Fibroblast of villous mesenchyme (primary cell): ENCODE results near the gene PWP1. TPM values are rescaled to one million over a fixed set of nuclear protein-coding genes. Genes with fewer than 3 reads are reported as not detected.
"Not testable (repeated sequence)": the region's sequence is repeated elsewhere in the genome, so short reads cannot be mapped to it uniquely, and the experiment has no call there.

Experiments
- DNase-seq: peaks from one replicate; pipeline ENCODE4 v3.0.0-alpha.2; 2010; ENCODE audit warnings: low read depth
- H3K4me3 ChIP-seq: 2 replicates; pipeline ENCODE4 v1.5.1; 2011; ENCODE audit warnings: low read depth, mild to moderate bottlenecking, low read length
- CTCF ChIP-seq: IDR thresholded peaks from 2 replicates; pipeline ENCODE4 v1.5.1; 2012; ENCODE audit warnings: low read depth, mild to moderate bottlenecking, low read length; ENCODE audit not compliant: insufficient read depth
- total RNA-seq: library from RNA; depleted of rRNA; stranded (reverse); fragments of >200 nt; gene quantifications from 2 replicates; pipeline ENCODE4 v1.2.3, GENCODE V29; 2012

The PWP1 gene
- total RNA-seq, 1 donor: 68.7 TPM

DNA sequence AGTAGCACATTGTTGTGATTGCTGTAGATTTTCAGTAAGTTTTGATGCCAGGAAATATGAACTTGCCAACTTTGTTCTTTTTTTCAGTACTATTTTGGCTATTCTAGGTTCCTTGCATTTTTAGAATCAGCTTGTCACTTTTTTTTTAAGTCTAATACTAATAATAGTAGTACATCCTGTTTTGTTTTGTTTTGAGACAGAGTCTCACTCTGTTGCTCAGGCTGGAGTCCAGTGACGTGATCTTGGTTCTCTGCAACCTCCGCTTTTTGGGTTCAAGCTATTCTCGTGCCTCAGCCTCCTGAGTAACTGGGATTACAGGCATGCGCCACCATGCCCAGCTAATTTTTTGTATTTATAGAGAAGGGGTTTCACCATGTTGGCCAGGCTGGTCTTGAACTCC, 16.5 kb downstream of the PWP1 start:
- no peak overlapping the region for H3K4me3 ChIP-seq
- no peak for DNase-seq
- TF ChIP-seq CTCF: no peak

DNA sequence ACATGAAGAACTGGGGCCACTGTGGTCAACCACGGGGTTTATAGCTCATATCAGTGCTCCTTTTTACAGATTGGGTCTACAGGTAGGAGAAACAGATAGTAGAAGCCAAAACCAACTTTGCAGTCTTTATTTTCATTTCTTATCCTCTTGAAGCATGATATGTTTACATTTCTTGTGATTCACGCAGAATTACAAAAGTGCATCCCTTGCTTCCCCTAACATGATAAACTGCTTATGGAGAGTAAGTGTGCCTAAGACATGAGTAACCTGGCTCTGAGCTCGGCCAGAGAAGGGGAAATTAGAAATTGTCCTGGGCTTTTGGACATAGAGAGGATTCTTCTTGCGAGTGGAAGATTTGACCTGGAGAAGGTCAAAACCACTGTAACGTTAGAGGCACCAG, 18.4 kb downstream of the PWP1 start:
- TF ChIP-seq CTCF: no peak
- H3K4me3 ChIP-seq: no peak overlapping the region
- DNase-seq: peak; percentile 5

- DNase-seq, H3K4me3 ChIP-seq: not testable (repeated sequence)
Measured at GRCh38 chr12:107705522-107705921, 19.9 kb downstream of the PWP1 start.

DNA sequence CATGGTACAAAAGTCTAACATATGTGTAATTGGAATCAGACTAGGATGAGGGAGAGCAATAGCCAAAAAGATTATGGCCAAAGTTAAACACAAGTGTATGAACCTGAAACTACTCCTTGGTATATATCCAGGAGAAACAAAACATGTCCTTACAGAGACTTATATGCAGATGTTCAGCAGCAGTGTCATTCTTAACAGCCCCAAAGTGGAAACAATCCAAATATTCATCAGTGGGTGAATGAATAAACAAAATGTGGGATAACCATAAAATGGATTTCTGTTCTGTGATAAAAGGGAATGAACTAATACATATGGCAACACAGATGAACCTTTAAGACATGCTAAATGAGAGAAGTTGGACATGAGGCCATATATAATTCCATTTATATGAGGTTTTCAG, 30.2 kb downstream of the PWP1 start:
- DNase-seq: no peak
- H3K4me3 ChIP-seq: no peak overlapping the region
- no peak for TF ChIP-seq CTCF

DNA sequence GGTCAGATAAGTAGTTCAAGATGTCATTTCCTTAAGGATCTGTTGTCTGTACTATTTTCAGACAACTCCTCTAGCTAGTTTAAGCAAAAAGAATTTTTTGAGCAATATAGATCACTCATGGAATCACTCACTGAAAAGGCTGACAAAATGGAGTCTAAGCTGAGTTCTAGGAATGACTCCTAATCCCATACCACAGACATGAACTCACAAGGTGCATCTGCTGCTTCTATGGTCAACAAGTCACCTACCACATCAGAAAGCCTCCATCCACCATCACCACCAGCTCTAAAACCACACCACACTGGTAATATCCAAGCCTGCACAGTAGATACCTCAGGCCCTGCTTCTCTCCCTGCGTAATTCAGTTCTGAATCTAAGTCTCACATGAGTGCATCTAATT, 33.0 kb downstream of the PWP1 start:
- no peak overlapping the region for H3K4me3 ChIP-seq
- TF ChIP-seq CTCF: no peak
- DNase-seq: no peak

DNA sequence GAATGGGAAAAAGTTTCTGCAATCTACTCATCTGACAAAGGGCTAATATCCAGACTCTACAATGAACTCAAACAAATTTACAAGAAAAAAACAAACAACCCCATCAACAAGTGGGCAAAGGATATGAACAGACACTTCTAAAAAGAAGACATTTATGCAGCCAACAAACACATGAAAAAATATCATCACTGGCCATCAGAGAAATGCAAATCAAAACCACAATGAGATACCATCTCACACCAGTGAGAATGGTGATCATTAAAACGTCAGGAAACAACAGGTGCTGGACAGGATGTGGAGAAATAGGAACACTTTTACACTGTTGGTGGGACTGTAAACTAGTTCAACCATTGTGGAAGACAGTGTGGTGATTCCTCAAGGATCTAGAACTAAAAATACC, 41.7 kb downstream of the PWP1 start:
- not testable (repeated sequence) for DNase-seq, H3K4me3 ChIP-seq

GRCh38 chr12:107727742-107728141, 42.1 kb downstream of the PWP1 start:
- DNase-seq, H3K4me3 ChIP-seq: not testable (repeated sequence)

DNA sequence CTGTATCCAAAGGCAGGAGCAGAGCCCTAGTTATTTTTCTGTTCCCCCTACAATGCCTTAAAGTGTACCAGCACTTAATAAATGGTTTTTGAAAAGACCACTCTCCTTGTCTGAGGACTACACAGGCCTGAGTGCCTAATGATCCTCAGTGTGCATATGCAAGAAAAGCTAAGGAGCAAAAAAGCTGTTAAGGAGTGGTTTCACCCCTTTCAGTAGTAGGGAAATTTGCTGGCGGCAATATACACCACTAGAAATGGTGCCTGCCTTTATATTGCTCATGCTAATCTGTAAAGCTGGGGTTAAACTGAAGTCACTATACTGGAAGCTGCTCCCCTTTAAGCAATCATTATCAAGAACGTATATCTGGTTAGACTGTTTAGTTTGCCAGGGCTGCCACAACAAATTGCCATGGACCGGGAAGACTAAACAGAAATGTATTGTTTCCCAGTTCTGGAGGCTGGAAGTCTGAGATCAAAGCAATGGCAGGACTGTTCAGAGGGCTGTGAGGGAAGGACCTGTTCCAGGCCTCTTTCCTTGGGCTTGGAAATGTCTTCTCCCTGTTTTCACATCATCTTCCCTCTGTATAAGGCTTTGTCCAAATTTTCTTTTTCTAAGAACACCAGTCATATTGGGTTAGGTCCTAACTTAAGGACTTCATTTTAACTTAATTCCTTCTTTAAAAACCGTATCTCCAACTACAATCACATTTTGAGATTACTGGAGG, 45.2 kb downstream of the PWP1 start:
- H3K4me3 ChIP-seq: no peak overlapping the region
- no peak for TF ChIP-seq CTCF
- no peak for DNase-seq
